ENCODE measurements around the gene NQO1.
"Not testable (repeated sequence)": the region's sequence is repeated elsewhere in the genome, so short reads cannot be mapped to it uniquely, and the experiment has no call there.

NQO1 gene

GRCh38 chr16:69767459-69768229 is 41.3 kb upstream of the NQO1 start:
- DNase-seq = no peak
- peaks cover 9% of the 10 kb centered on the region for H3K36me3 Mint-ChIP-seq (ENCODE audit: low read depth)
- H3K4me3 Mint-ChIP-seq = no peak overlapping the region
- TF ChIP-seq CTCF (IDR thresholded peaks at IDR 0.05) = no peak
- H3K4me1 Mint-ChIP-seq = peaks cover 39% of the 10 kb centered on the region
- H3K27me3 Mint-ChIP-seq (ENCODE audit: low read depth, poor library complexity) = no peaks in the 10 kb centered on the region
- H3K9me3 Mint-ChIP-seq = peaks cover 9% of the 10 kb centered on the region
- no peak overlapping the region for H3K27ac Mint-ChIP-seq

GRCh38 chr16:69763599-69763942 is 37.2 kb upstream of the NQO1 start:
- DNase-seq = no peak

GRCh38 chr16:69762814-69763598 is 36.6 kb upstream of the NQO1 start:
- no peak for DNase-seq

More at GRCh38 chr16:69763599-69763942, 37.2 kb upstream of the NQO1 start:
- Mint-ChIP-seq H3K27ac (no peak overlapping the region), H3K4me3 (peak overlapping the region; percentile 95), H3K27me3 (ENCODE audit: low read depth, poor library complexity) (peaks cover 12% of the 10 kb centered on the region), H3K36me3 (ENCODE audit: low read depth) (peaks cover 9% of the 10 kb centered on the region), H3K9me3 (peaks cover 6% of the 10 kb centered on the region), H3K4me1 (peaks cover 22% of the 10 kb centered on the region)
- no peak for TF ChIP-seq CTCF (IDR thresholded peaks at IDR 0.05)

GRCh38 chr16:69761983-69762813 is 35.8 kb upstream of the NQO1 start, which contains the start of gene WWP2:
Gene WWP2 (plus strand): TSS chr16:69762332. CDS start chr16:69787011, 24,679 bp downstream.
- peak within 1 kb of the TSS; percentile 96 for H3K27ac Mint-ChIP-seq
- no peak for TF ChIP-seq CTCF (IDR thresholded peaks at IDR 0.05)
- DNase-seq = peak; percentile 86
- peaks cover 20% of the 10 kb centered on the region for H3K4me1 Mint-ChIP-seq
- H3K9me3 Mint-ChIP-seq = peaks cover 3% of the 10 kb centered on the region
- peaks cover 3% of the 10 kb centered on the region for H3K36me3 Mint-ChIP-seq (ENCODE audit: low read depth)
- peaks cover 14% of the 10 kb centered on the region for H3K27me3 Mint-ChIP-seq (ENCODE audit: low read depth, poor library complexity)
- peak within 1 kb of the TSS; percentile 95 for H3K4me3 Mint-ChIP-seq

More at GRCh38 chr16:69762814-69763598, 36.6 kb upstream of the NQO1 start:
- no peak for TF ChIP-seq CTCF (IDR thresholded peaks at IDR 0.05)
- peak overlapping the region; percentile 95 for H3K4me3 Mint-ChIP-seq
- peaks cover 9% of the 10 kb centered on the region for H3K36me3 Mint-ChIP-seq (ENCODE audit: low read depth)
- peaks cover 5% of the 10 kb centered on the region for H3K9me3 Mint-ChIP-seq
- H3K27me3 Mint-ChIP-seq (ENCODE audit: low read depth, poor library complexity) = peaks cover 12% of the 10 kb centered on the region
- H3K27ac Mint-ChIP-seq = peak overlapping the region; percentile 96
- peaks cover 20% of the 10 kb centered on the region for H3K4me1 Mint-ChIP-seq

GRCh38 chr16:69757375-69757774 is 31.0 kb upstream of the NQO1 start:
- H3K27ac Mint-ChIP-seq; H3K36me3 Mint-ChIP-seq (ENCODE audit: low read depth); H3K9me3 Mint-ChIP-seq; H3K4me3 Mint-ChIP-seq; DNase-seq: not testable (repeated sequence)
- Mint-ChIP-seq H3K4me1 (peaks cover 19% of the 10 kb centered on the region), H3K27me3 (ENCODE audit: low read depth, poor library complexity) (peaks cover 30% of the 10 kb centered on the region)

- Mint-ChIP-seq H3K36me3 (ENCODE audit: low read depth) (peaks cover 10% of the 10 kb centered on the region), H3K9me3 (no peaks in the 10 kb centered on the region), H3K27ac (no peak overlapping the region), H3K4me3 (no peak overlapping the region), H3K27me3 (ENCODE audit: low read depth, poor library complexity) (peaks cover 30% of the 10 kb centered on the region), H3K4me1 (peaks cover 23% of the 10 kb centered on the region)
- DNase-seq = no peak
- TF ChIP-seq CTCF (IDR thresholded peaks at IDR 0.05) = no peak
These were observed 30.3 kb upstream of the NQO1 start for GRCh38 chr16:69756705-69757104.

All from nephron progenitor cell (in vitro differentiated cells).